Fibroblast of villous mesenchyme (primary cell): Measurements from ENCODE around the gene SPSB2. TPM values are rescaled to one million over a fixed set of nuclear protein-coding genes. Genes with fewer than 3 reads are reported as not detected.

Source experiments
- DNase-seq: peaks from one replicate; pipeline ENCODE4 v3.0.0-alpha.2; 2010; ENCODE audit warnings: low read depth
- H3K4me3 ChIP-seq: 2 replicates; pipeline ENCODE4 v1.5.1; 2011; ENCODE audit warnings: low read depth, mild to moderate bottlenecking, low read length
- total RNA-seq: library from RNA; depleted of rRNA; stranded (reverse); fragments of >200 nt; gene quantifications from 2 replicates; pipeline ENCODE4 v1.2.3, GENCODE V29; 2012
- TF ChIP-seq, protein P1 (sequence below): IDR thresholded peaks from 2 replicates; pipeline ENCODE4 v1.5.1; 2012; ENCODE audit warnings: low read depth, mild to moderate bottlenecking, low read length; ENCODE audit not compliant: insufficient read depth

The SPSB2 gene, protein sequence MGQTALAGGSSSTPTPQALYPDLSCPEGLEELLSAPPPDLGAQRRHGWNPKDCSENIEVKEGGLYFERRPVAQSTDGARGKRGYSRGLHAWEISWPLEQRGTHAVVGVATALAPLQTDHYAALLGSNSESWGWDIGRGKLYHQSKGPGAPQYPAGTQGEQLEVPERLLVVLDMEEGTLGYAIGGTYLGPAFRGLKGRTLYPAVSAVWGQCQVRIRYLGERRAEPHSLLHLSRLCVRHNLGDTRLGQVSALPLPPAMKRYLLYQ
- total RNA-seq, result 6.0 and 8.7 TPM in 2 replicates

DNA sequence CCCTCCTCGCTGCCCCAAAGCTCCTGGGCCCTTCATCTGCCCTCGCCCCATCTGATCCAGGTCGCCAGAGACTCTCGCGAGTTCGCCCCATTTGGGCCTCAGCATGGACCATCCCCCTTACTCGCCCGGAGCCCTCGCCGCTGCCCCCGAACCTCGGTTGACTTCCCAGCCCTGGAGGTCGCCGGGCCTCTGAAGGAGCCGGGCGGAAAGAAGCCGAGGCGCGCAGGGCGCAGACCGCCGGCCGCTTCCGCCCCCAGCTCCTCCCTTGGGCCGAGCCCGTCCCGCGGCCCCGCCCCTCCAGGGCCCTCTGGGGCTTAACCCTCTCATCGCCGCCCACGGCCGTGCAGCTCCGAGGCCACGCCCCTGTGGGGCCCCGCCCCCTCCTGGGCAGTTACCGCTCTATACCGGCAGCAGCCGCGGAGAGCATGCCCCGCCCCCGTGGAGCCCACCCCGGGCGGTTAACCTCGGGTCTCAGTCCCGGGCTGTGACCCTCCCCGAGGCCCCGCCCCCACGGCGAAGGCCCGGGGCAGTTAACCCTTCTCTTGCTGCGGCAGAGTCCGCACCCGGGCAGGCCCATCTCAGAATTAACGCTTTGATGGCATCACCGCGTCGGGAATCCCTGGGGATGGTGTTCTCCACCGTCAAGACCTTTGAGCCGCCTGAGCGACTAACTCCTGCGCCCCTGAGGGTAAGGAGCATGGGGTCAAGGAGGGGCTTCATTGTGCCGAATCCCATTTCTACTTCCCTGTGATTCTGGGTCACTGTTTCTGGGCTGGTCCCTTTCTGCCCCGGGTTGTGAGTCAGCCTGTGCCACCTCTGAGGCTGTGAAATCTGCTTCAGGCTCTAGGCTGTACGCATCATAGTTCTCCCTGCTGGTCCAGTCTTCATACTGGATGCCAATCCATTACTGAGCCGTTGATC lies at the start of gene SPSB2:
Gene SPSB2, minus strand, starts transcription at position 210 of the 921 bp plus-strand sequence. CDS start 402 bp downstream, outside the sequence.
- TF ChIP-seq, protein P1, sequence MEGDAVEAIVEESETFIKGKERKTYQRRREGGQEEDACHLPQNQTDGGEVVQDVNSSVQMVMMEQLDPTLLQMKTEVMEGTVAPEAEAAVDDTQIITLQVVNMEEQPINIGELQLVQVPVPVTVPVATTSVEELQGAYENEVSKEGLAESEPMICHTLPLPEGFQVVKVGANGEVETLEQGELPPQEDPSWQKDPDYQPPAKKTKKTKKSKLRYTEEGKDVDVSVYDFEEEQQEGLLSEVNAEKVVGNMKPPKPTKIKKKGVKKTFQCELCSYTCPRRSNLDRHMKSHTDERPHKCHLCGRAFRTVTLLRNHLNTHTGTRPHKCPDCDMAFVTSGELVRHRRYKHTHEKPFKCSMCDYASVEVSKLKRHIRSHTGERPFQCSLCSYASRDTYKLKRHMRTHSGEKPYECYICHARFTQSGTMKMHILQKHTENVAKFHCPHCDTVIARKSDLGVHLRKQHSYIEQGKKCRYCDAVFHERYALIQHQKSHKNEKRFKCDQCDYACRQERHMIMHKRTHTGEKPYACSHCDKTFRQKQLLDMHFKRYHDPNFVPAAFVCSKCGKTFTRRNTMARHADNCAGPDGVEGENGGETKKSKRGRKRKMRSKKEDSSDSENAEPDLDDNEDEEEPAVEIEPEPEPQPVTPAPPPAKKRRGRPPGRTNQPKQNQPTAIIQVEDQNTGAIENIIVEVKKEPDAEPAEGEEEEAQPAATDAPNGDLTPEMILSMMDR, result no peak
- DNase-seq, result peak; percentile 96
- peak within 1 kb of the TSS; percentile 85 for H3K4me3 ChIP-seq

DNA sequence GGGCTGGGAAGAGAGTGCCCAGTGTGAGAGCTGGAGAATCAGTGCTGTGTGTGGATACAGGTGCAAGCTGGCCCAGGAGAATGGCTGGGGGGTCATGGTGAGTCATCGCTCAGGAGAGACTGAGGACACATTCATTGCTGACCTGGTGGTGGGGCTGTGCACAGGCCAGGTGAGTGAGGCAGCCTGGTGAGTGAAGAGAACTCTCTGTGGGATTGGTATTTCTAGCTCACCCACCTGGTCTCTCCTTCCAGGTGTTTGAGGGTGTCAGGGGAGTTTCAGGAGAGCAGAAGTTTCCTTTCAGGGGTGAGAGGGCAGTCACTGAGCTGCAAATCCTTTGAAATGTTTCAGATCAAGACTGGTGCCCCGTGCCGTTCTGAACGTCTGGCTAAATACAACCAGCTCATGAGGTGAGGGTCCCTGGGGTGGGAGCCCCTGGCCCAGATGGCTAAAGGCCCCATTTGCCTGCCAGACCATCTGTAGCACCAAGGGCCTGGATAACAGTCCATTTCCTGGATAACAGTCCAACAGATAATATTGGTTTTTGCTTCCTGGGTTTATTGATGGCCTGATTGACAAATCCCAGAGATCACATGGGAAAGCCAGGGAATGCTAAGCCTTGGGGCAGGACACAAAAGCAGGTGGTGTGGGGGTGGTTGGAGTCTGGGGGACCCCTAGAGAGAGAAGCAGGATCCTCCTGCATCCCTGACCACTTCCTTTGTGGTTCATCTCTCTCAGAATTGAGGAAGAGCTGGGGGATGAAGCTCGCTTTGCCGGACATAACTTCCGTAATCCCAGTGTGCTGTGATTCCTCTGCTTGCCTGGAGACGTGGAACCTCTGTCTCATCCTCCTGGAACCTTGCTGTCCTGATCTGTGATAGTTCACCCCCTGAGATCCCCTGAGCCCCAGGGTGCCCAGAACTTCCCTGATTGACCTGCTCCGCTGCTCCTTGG lies 49.2 kb upstream of the SPSB2 start:
- TF ChIP-seq, protein P1, result no peak
- H3K4me3 ChIP-seq, result no peak overlapping the region
- DNase-seq, result no peak

DNA sequence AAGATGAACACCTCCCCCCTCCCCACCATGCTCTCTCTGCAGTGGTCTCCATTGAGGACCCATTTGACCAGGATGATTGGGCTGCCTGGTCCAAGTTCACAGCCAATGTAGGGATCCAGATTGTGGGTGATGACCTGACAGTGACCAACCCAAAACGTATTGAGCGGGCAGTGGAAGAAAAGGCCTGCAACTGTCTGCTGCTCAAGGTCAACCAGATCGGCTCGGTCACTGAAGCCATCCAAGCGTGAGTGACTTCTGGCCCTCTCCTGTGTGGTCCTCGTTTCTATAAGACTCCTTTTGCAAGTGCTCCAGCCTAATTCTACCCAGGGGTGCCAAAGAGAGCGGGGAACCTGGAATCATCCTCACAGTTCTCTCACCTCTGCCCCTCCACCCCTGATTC lies 48.4 kb upstream of the SPSB2 start:
- TF ChIP-seq, protein P1, result no peak
- H3K4me3 ChIP-seq, result no peak overlapping the region
- no peak for DNase-seq

DNA sequence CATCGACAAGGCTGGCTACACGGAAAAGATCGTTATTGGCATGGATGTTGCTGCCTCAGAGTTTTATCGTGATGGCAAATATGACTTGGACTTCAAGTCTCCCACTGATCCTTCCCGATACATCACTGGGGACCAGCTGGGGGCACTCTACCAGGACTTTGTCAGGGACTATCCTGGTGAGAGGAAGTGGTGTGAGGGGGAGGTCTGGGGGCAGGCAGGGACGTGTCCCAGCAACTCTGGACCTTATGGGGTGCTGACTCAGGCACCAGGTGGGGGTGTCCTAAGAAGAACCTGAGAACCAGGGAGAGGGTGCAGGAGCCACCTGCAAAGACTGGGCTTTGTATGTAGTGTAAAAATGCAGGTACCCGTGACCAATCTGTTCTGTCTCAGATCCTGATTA lies 46.5 kb upstream of the SPSB2 start:
- DNase-seq, result no peak
- TF ChIP-seq, protein P1, result no peak

DNA sequence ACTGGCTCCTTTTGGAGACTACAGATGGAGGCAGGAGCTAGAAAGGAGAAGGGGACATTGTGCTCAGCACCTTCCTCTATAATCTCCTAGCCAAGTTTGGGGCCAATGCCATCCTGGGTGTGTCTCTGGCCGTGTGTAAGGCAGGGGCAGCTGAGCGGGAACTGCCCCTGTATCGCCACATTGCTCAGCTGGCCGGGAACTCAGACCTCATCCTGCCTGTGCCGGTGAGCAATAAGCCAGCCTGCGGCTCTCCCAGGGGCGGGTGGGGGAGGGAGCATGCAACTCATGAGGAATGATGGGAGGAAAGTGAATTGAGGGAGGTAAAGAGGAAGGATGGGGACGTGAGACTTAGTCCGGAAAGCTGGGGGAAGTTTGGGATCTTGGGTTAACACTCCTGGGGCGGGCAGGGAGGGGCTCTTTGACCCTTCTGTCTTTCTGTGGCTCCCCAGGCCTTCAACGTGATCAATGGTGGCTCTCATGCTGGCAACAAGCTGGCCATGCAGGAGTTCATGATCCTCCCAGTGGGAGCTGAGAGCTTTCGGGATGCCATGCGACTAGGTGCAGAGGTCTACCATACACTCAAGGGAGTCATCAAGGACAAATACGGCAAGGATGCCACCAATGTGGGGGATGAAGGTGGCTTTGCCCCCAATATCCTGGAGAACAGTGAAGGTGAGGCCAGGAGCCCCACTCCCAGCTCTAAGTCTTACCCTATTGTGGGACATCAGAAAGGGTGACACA lies 44.6 kb upstream of the SPSB2 start:
- H3K4me3 ChIP-seq, result no peak overlapping the region
- DNase-seq, result no peak
- TF ChIP-seq, protein P1, result no peak

More for the DNA sequence above, 46.5 kb upstream of the SPSB2 start:
- H3K4me3 ChIP-seq, result no peak overlapping the region
